ENCODE measurements around the gene LRRIQ3. TPM values are rescaled to one million over a fixed set of nuclear protein-coding genes. Genes with fewer than 3 reads are reported as not detected.
"Not testable (repeated sequence)": the region's sequence is repeated elsewhere in the genome, so short reads cannot be mapped to it uniquely, and the experiment has no call there.

Gene LRRIQ3
- total RNA-seq, 2 donors from 2014 or later, result 0.34 to 0.85 TPM

DNA sequence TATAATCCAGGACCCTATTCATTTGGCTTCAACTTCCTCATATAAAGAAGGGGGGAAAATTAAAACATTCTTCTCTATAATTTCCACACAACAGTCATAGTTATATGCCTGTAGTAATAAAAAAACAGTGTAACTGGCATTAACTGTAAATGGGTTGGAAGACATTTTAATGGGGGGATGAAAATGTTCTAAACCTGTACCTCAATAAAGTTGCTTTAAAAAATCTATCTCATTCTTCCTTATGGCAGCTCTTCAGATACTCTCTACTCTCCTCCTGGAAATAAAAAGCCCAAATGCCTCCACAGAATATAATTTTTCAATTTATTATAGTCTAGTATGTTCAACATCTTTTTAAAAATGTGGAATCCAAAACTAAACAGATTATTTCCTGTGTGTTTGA lies 2.6 kb downstream of the LRRIQ3 start:
- ATAC-seq (no peak), DNase-seq (no peak)
- no peaks in the 10 kb centered on the region for H3K27me3 Mint-ChIP-seq
- H3K27ac Mint-ChIP-seq, result no peak overlapping the region
- H3K36me3 Mint-ChIP-seq (ENCODE audit: low read depth), result no peaks in the 10 kb centered on the region
- H3K9me3 ChIP-seq (ENCODE audit: control insufficient read depth, low read length, poor library complexity, severe bottlenecking), result no peaks in the 10 kb centered on the region
- peaks cover 21% of the 10 kb centered on the region for H3K4me1 Mint-ChIP-seq
- no peak overlapping the region for H3K4me3 Mint-ChIP-seq

DNA sequence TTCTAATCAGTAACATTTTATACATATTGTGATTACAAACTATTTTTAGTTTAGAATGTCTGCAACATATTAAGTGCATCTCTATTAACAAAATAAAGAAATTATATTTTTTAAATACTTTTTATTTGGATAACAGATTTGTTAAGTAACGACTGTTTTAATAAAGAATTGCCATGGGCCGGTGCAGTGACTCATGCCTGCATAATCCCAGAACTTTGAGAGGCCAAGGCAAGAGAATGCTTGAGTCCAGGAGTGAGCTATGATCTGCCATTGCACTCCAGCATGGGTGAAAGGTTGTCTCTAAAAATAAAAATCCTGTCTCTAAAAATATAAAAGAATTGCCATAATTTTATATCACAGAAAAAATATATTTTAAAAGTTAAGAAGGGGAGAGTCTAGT lies 4.1 kb downstream of the LRRIQ3 start:
- no peaks in the 10 kb centered on the region for H3K36me3 Mint-ChIP-seq (ENCODE audit: low read depth)
- H3K9me3 ChIP-seq (ENCODE audit: control insufficient read depth, low read length, poor library complexity, severe bottlenecking), result no peaks in the 10 kb centered on the region
- peaks cover 16% of the 10 kb centered on the region for H3K4me1 Mint-ChIP-seq
- DNase-seq, result no peak
- H3K27me3 Mint-ChIP-seq, result no peaks in the 10 kb centered on the region
- no peak overlapping the region for H3K4me3 Mint-ChIP-seq
- no peak for ATAC-seq
- no peak overlapping the region for H3K27ac Mint-ChIP-seq

DNA sequence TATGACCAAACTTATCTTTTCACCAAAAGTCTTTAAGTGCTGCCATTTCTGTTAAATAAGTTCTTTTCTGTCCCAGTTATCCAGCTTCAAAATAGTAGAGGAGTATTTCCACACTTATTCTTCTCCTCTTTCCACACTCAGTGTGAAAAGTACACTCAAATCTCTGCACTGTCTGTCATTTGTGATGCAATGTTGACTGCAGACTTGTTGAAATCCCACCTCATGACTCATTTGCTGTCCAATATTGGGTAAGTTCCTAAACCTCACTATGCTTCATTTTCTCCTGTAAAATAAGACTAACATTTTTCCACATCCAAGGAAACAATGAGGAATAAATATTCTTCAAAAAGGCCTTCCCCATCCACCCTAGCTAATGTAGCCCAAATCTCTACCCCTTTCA lies 17.5 kb downstream of the LRRIQ3 start:
- H3K9me3 ChIP-seq (ENCODE audit: control insufficient read depth, low read length, poor library complexity, severe bottlenecking), result no peaks in the 10 kb centered on the region
- DNase-seq, result no peak
- H3K27ac Mint-ChIP-seq, result no peak overlapping the region
- H3K4me1 Mint-ChIP-seq, result no peaks in the 10 kb centered on the region
- no peak for ATAC-seq
- H3K36me3 Mint-ChIP-seq (ENCODE audit: low read depth), result no peaks in the 10 kb centered on the region
- H3K4me3 Mint-ChIP-seq, result no peak overlapping the region
- no peaks in the 10 kb centered on the region for H3K27me3 Mint-ChIP-seq

DNA sequence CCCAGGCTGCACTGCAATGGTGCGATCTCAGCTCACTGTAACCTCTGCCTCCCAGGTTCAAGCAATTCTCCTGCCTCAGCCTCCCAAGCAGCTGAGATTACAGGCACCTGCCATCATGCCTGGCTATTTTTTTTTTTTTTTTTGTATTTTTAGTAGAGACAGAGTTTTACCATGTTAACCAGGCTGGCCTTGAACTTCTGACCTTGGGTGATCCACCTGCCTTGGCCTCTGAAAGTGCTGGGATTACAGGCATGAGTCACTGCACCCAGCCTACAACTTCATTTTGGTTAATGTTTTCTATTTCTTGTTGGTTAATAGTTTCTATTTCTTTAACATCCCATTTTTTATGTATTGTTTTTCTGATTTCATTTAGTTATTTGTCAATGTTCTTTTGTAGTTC lies 23.6 kb downstream of the LRRIQ3 start:
- not testable (repeated sequence) for ATAC-seq

DNA sequence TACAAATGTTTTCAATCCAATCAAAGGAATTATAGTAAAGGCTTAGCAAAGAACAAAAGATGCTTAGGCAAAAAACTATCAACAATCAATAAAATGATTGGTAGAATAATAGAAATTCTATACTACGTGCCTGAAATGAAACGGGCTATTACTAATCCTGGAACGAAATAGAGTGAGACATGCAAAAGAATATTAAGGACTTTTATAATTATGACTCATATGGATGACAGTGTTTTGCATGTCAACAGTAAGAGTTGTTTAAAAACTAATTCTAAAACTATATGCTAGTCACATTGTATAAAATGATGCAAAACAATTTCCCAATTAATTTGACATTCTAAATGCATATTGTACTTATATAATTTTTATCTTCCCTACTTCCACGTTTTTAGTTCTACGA lies 35.6 kb downstream of the LRRIQ3 start:
- Mint-ChIP-seq H3K36me3 (ENCODE audit: low read depth) (no peaks in the 10 kb centered on the region), H3K27me3 (no peaks in the 10 kb centered on the region), H3K4me3 (no peak overlapping the region), H3K4me1 (no peaks in the 10 kb centered on the region), H3K27ac (no peak overlapping the region)
- ATAC-seq (no peak), DNase-seq (no peak)
- H3K9me3 ChIP-seq (ENCODE audit: control insufficient read depth, low read length, poor library complexity, severe bottlenecking), result no peaks in the 10 kb centered on the region

More for the DNA sequence above, 23.6 kb downstream of the LRRIQ3 start:
- H3K27ac Mint-ChIP-seq; H3K36me3 Mint-ChIP-seq (ENCODE audit: low read depth); H3K27me3 Mint-ChIP-seq; H3K4me3 Mint-ChIP-seq; H3K4me1 Mint-ChIP-seq; H3K9me3 ChIP-seq (ENCODE audit: control insufficient read depth, low read length, poor library complexity, severe bottlenecking); DNase-seq: not testable (repeated sequence)

DNA sequence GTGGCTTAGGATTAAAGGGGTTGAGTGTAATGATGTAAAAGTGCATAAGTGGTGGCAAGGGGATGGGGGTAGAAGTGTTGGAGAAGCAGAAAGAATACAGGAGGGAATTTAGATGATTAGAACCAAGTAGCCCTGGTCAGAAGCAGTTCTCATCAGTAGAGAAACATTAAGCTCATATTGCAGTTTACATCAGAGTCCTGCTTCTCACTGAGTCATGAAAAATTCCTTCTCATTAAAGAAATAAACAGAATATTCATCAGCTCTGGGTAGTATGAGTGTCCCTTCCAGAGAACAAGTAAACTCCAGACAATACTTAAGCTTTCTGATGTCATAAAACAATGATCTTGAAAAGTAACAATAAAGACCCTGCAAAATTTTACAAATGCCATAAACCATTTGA lies 36.5 kb downstream of the LRRIQ3 start:
- DNase-seq, result no peak
- ATAC-seq, result no peak
- no peaks in the 10 kb centered on the region for H3K9me3 ChIP-seq (ENCODE audit: control insufficient read depth, low read length, poor library complexity, severe bottlenecking)
- H3K27me3 Mint-ChIP-seq, result no peaks in the 10 kb centered on the region
- no peaks in the 10 kb centered on the region for H3K36me3 Mint-ChIP-seq (ENCODE audit: low read depth)
- no peaks in the 10 kb centered on the region for H3K4me1 Mint-ChIP-seq
- H3K4me3 Mint-ChIP-seq, result no peak overlapping the region
- H3K27ac Mint-ChIP-seq, result no peak overlapping the region

DNA sequence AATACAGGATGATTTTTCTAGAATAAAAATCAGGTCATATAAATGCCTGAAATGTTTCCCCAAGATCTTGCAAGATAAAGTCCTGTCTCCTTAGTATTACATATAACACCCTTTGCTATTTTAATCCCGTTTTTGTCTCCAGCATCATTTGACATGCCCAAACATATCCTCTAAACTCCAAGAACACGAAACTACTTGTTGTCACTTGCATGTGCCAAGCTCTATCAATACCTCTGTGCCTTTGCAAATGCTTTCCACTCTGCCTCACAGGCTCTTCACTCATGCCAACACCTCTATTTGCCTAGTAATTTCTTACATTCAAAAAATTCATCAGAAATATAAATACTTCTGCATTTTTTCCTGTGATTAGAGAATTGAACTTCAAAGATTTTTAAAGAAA lies 37.9 kb downstream of the LRRIQ3 start:
- Mint-ChIP-seq H3K36me3 (ENCODE audit: low read depth) (no peaks in the 10 kb centered on the region), H3K4me3 (no peak overlapping the region), H3K4me1 (no peaks in the 10 kb centered on the region), H3K27ac (no peak overlapping the region), H3K27me3 (no peaks in the 10 kb centered on the region)
- DNase-seq, result no peak
- no peaks in the 10 kb centered on the region for H3K9me3 ChIP-seq (ENCODE audit: control insufficient read depth, low read length, poor library complexity, severe bottlenecking)
- no peak for ATAC-seq

DNA sequence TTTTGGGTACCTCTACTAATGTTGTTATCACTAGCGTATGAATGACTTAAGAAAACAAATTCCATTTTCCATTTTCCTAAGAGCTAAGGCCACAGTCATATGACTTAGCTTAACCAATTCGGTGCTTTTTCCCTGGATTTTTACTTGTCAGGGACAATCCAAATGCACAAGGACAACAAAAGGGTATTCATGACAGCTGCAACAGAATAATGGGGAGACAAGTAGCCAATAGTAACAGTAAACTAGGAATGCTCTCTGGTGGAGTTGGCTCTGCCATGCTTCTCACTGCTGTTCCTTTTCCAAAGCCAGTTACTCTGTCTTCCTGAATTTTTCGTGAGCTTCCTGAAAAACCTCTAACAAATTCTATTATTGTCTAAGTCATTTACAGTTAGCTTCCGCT lies 52.9 kb downstream of the LRRIQ3 start:
- H3K27me3 Mint-ChIP-seq, result no peaks in the 10 kb centered on the region
- H3K36me3 Mint-ChIP-seq (ENCODE audit: low read depth), result no peaks in the 10 kb centered on the region
- no peaks in the 10 kb centered on the region for H3K9me3 ChIP-seq (ENCODE audit: control insufficient read depth, low read length, poor library complexity, severe bottlenecking)
- ATAC-seq (no peak), DNase-seq (no peak)
- no peaks in the 10 kb centered on the region for H3K4me1 Mint-ChIP-seq
- H3K4me3 Mint-ChIP-seq, result no peak overlapping the region
- no peak overlapping the region for H3K27ac Mint-ChIP-seq

DNA sequence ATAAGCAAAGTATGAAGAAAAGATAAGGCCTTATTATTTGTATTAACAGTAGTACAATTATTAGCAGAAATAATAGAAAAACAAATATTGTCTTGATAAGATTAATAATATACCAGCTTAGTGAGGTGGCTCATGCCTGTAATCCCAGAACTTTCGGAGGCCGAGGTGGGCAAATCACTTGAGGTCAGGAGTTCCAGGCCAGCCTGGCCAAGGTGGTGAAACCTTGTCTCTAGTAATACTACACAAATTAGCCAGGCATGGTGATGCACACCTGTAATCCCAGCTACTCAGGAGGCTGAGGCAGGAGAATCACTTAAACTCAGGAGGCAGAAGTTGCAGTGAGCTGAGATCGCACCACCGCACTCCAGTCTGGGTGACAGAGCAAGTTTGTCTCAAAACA lies 80.6 kb downstream of the LRRIQ3 start:
- H3K36me3 Mint-ChIP-seq (ENCODE audit: low read depth); H3K27me3 Mint-ChIP-seq; H3K9me3 ChIP-seq (ENCODE audit: control insufficient read depth, low read length, poor library complexity, severe bottlenecking); DNase-seq; H3K27ac Mint-ChIP-seq; H3K4me3 Mint-ChIP-seq; ATAC-seq; H3K4me1 Mint-ChIP-seq: not testable (repeated sequence)

DNA sequence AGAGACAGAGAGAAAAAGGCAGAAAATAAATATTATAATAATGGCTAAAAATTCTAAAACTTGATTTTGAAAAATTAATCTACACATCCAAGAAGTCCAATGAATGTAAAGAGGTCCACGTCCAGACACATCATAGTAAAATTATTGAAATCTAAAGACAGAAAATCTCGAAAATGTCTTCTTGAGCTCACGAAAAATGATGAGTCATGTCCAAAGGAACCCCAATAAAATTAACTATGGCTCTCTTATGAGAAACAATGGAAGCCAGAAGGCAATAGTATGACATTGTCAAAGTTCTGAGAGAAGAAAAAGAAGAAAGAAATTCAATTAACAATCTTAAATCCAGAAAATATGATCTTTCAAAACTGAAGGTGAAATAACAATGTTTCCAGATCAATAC lies 84.6 kb downstream of the LRRIQ3 start:
- no peak overlapping the region for H3K4me3 Mint-ChIP-seq
- no peak for ATAC-seq
- H3K9me3 ChIP-seq (ENCODE audit: control insufficient read depth, low read length, poor library complexity, severe bottlenecking), result no peaks in the 10 kb centered on the region
- peaks cover 4% of the 10 kb centered on the region for H3K27me3 Mint-ChIP-seq
- no peak overlapping the region for H3K27ac Mint-ChIP-seq
- no peak for DNase-seq
- no peaks in the 10 kb centered on the region for H3K36me3 Mint-ChIP-seq (ENCODE audit: low read depth)
- no peaks in the 10 kb centered on the region for H3K4me1 Mint-ChIP-seq

DNA sequence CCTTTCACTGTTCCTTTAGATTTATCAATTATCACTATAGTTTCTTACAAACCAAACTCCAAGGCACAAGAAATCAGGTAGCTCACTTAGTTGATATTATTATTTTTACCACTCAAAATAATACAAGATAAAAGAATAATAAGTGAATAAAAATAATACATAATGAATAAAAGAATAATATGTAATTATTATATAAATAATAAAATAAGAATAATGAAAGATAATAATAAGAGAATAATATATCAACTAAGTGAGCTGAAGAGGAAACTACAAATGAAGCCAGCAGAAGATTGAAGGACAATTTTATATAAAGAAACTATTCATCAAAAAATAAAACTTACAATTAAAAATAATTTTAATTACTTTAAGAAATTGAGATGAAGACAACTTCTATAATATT lies 90.6 kb downstream of the LRRIQ3 start:
- H3K4me3 Mint-ChIP-seq, result no peak overlapping the region
- DNase-seq, result no peak
- H3K27me3 Mint-ChIP-seq, result peaks cover 4% of the 10 kb centered on the region
- H3K36me3 Mint-ChIP-seq (ENCODE audit: low read depth), result no peaks in the 10 kb centered on the region
- H3K27ac Mint-ChIP-seq, result no peak overlapping the region
- ATAC-seq, result no peak
- H3K4me1 Mint-ChIP-seq, result no peaks in the 10 kb centered on the region
- no peaks in the 10 kb centered on the region for H3K9me3 ChIP-seq (ENCODE audit: control insufficient read depth, low read length, poor library complexity, severe bottlenecking)

DNA sequence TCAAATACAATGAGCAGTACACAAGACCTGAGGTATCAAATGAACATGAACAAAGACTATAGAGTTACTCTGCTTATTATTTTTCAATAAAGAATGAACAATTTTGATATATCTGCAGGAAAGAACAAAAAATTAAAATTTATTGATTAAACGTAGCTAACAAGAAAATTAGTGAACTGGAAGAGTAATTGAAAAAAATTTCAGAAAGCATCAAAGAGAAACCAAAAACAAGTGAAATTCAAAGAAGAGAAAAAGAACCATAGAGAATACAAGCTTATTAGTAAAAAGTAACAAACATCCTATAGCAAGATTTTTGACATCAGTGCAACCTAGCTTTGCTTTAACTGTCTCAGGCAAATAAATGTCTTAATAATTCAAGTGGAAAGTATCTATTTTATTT lies 106.6 kb downstream of the LRRIQ3 start:
- ATAC-seq, result no peak
- no peak overlapping the region for H3K27ac Mint-ChIP-seq
- DNase-seq, result no peak
- no peaks in the 10 kb centered on the region for H3K27me3 Mint-ChIP-seq
- no peaks in the 10 kb centered on the region for H3K9me3 ChIP-seq (ENCODE audit: control insufficient read depth, low read length, poor library complexity, severe bottlenecking)
- H3K4me3 Mint-ChIP-seq, result no peak overlapping the region
- H3K36me3 Mint-ChIP-seq (ENCODE audit: low read depth), result no peaks in the 10 kb centered on the region
- H3K4me1 Mint-ChIP-seq, result no peaks in the 10 kb centered on the region

DNA sequence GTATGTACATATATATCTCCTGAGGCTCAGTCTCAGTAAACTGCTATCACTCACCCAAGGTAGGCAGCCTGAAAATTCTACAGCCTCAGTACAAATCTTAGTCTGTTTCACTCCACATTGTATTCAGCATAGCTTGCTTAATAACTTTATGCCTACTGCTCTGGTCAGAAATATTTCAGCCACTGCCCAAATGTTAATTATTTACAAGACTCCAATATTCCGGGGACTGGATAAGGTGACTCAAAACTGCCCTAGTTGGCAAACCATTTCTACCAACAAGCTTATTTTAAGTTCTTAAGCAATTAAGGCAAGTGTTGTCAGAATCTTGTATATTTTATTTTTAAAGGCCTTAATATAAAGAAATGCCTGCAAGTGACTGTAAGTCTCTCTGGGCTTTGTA lies 114.8 kb downstream of the LRRIQ3 start:
- no peak overlapping the region for H3K27ac Mint-ChIP-seq
- no peaks in the 10 kb centered on the region for H3K27me3 Mint-ChIP-seq
- no peaks in the 10 kb centered on the region for H3K4me1 Mint-ChIP-seq
- ATAC-seq (no peak), DNase-seq (no peak)
- H3K36me3 Mint-ChIP-seq (ENCODE audit: low read depth), result no peaks in the 10 kb centered on the region
- H3K4me3 Mint-ChIP-seq, result no peak overlapping the region
- H3K9me3 ChIP-seq (ENCODE audit: control insufficient read depth, low read length, poor library complexity, severe bottlenecking), result no peaks in the 10 kb centered on the region

DNA sequence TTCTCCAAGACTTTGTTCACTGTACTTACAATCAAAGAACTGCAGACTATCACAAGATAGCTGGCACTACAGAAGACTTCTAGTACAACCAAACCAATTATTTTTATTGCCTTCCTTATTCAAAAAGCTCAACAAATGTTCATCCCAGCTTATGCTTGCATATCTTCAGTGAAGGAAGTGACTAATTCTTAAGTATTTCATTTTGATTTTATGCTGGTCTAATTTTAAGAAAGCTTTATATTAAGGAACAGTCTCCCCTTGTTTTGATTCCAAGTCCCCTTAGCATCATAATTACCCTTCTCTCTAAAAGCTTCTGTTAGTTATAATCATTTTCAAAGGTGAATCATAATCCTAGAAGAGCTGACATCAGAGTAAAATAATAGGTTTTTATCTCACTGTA lies 132.9 kb downstream of the LRRIQ3 start:
- Mint-ChIP-seq H3K27ac (no peak overlapping the region), H3K4me3 (no peak overlapping the region), H3K27me3 (no peaks in the 10 kb centered on the region), H3K36me3 (ENCODE audit: low read depth) (no peaks in the 10 kb centered on the region), H3K4me1 (no peaks in the 10 kb centered on the region)
- H3K9me3 ChIP-seq (ENCODE audit: control insufficient read depth, low read length, poor library complexity, severe bottlenecking), result no peaks in the 10 kb centered on the region
- DNase-seq (no peak), ATAC-seq (no peak)

DNA sequence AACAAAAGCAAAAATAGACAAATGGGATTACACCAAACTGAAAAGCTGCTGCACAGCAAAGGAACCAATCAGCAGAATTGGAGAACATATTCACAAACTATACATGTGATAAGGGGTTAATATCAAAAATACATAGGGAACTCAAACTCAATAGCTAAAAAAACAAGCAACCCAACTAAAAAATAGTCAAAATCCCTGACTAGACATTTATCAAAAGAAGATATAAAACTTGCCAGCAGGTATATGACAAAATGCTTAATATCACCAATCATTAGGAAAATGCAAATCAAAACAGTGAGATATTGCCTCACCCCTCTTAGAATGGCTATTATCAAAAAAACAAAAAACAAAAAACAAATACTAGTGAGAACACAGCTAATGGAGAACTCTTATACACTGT lies 140.3 kb downstream of the LRRIQ3 start:
- H3K27ac Mint-ChIP-seq, result no peak overlapping the region
- H3K9me3 ChIP-seq (ENCODE audit: control insufficient read depth, low read length, poor library complexity, severe bottlenecking), result no peaks in the 10 kb centered on the region
- no peaks in the 10 kb centered on the region for H3K36me3 Mint-ChIP-seq (ENCODE audit: low read depth)
- no peak for ATAC-seq
- no peaks in the 10 kb centered on the region for H3K4me1 Mint-ChIP-seq
- no peak overlapping the region for H3K4me3 Mint-ChIP-seq
- DNase-seq, result no peak
- no peaks in the 10 kb centered on the region for H3K27me3 Mint-ChIP-seq

Measured in T-helper 17 cell (primary cell).